Keratinocyte (primary cell): ENCODE measurements around the gene GP1BB. TPM values are rescaled to one million over a fixed set of nuclear protein-coding genes. Genes with fewer than 3 reads are reported as not detected.

Experiments used
- DNase-seq: peaks from one replicate; pipeline ENCODE4 v3.0.0-alpha.2; 2011; ENCODE audit warnings: low read depth, missing footprints, low spot score
- FAIRE-seq: peaks from 2 replicates; lab custom pipeline; 2011; peaks lifted over from hg19 to GRCh38; lab: Jason Lieb, UNC
- H2AFZ ChIP-seq: 2 replicates; pipeline ENCODE4 v1.6.0; 2012; ENCODE audit warnings: low read length, control low read depth, inconsistent platforms; ENCODE audit not compliant: control insufficient read depth
- H3K27ac ChIP-seq: 2 replicates; pipeline ENCODE4 v1.5.1; 2011; ENCODE audit warnings: low read length; ENCODE audit not compliant: control insufficient read depth, insufficient read depth
- H3K27me3 ChIP-seq: 3 replicates; pipeline ENCODE4 v1.6.0; 2011; ENCODE audit warnings: low read length; ENCODE audit not compliant: control insufficient read depth, insufficient read depth; ENCODE audit errors: extremely low read depth
- H3K36me3 ChIP-seq, 2 experiments: 2 replicates in 1 of 2; 3 replicates in 1 of 2; pipeline ENCODE4 v1.5.1; 2011; ENCODE audit warnings: low read length in 2 of 2, mild to moderate bottlenecking in 1 of 2; ENCODE audit not compliant: control insufficient read depth in 2 of 2, insufficient read depth in 2 of 2; ENCODE audit errors: extremely low read depth in 1 of 2
- H3K4me1 ChIP-seq: 3 replicates; pipeline ENCODE4 v1.5.1; 2011; ENCODE audit warnings: low read length; ENCODE audit not compliant: control insufficient read depth, insufficient read depth; ENCODE audit errors: extremely low read depth
- H3K4me2 ChIP-seq: 3 replicates; pipeline ENCODE4 v1.6.0; 2011; ENCODE audit warnings: low read depth, low read length; ENCODE audit not compliant: control insufficient read depth, insufficient read depth; ENCODE audit errors: extremely low read depth
- H3K4me3 ChIP-seq, 3 experiments: fragments of 200-600 bp in 1 of 3; sonication (generic) in 1 of 3; 2 replicates in 2 of 3; 3 replicates in 1 of 3; pipeline ENCODE4 v1.5.1; 2011 to 2016; ENCODE audit warnings: low read length in 3 of 3, mild to moderate bottlenecking in 3 of 3, control low read depth in 2 of 3, inconsistent platforms in 1 of 3, low read depth in 1 of 3, mixed read lengths in 1 of 3, mixed run types in 1 of 3, moderate library complexity in 1 of 3; ENCODE audit not compliant: control insufficient read depth in 2 of 3, insufficient read depth in 2 of 3; ENCODE audit errors: extremely low read depth in 1 of 3
- H3K79me2 ChIP-seq: 2 replicates; pipeline ENCODE4 v1.6.0; 2012; ENCODE audit warnings: low read length; ENCODE audit not compliant: control insufficient read depth, insufficient read depth
- H3K9ac ChIP-seq: 3 replicates; pipeline ENCODE4 v1.6.0; 2011; ENCODE audit warnings: low read length; ENCODE audit not compliant: control insufficient read depth, insufficient read depth; ENCODE audit errors: extremely low read depth
- H3K9me1 ChIP-seq: 3 replicates; pipeline ENCODE4 v1.6.0; 2011; ENCODE audit warnings: low read length; ENCODE audit not compliant: control insufficient read depth, insufficient read depth; ENCODE audit errors: extremely low read depth
- H3K9me3 ChIP-seq: 2 replicates; pipeline ENCODE4 v1.5.1; 2012; ENCODE audit warnings: low read depth, low read length; ENCODE audit not compliant: control insufficient read depth
- H4K20me1 ChIP-seq: 3 replicates; pipeline ENCODE4 v1.6.0; 2011; ENCODE audit warnings: low read length; ENCODE audit not compliant: control insufficient read depth, insufficient read depth; ENCODE audit errors: extremely low read depth
- EZH2 ChIP-seq: IDR thresholded peaks from one replicate; pipeline ENCODE4 v1.6.1; 2012; ENCODE audit warnings: inconsistent platforms, mild to moderate bottlenecking, low read length, moderate library complexity
- dilution Hi-C: fragments of 300-500 bp; cut with MboI; formaldehyde crosslinking; loops from one replicate; pipeline ENCODE4 v1.7.0; 2020; ENCODE audit warnings: low sequenced_read_pairs; ENCODE audit not compliant: extremely low pct_ligation_motif_present
- polyA plus RNA-seq, 5 experiments: library from polyadenylated mRNA; depleted of rRNA in 3 of 5; stranded (reverse) in 3 of 5; stranded (forward) in 1 of 5; unstranded in 1 of 5; fragments of >200 nt; gene quantifications; 1 replicate in 1 of 5; 2 replicates in 3 of 5; 3 replicates in 1 of 5; pipeline versions ENCODE4 v1.2.1 to v1.2.3, GENCODE V29; 2011 to 2012; ENCODE audit warnings: missing spikeins in 2 of 5, low read depth in 1 of 5, low replicate concordance in 1 of 5
- TF ChIP-seq, protein P1 (sequence below), 3 experiments: IDR thresholded peaks in 1 of 3; conservative IDR thresholded peaks in 1 of 3; optimal IDR thresholded peaks in 1 of 3; 2 replicates in 2 of 3; 3 replicates in 1 of 3; pipeline versions ENCODE3 to v1.5.1; 2011; ENCODE audit warnings: low read length in 3 of 3, mild to moderate bottlenecking in 3 of 3, moderate library complexity in 2 of 3, control low read depth in 1 of 3, inconsistent platforms in 1 of 3; ENCODE audit not compliant: insufficient read depth in 2 of 3; ENCODE audit errors: extremely low read depth in 1 of 3

Gene GP1BB
- polyA plus RNA-seq, 1 donor (not counting 4 experiments of a cell fraction or from before 2014, with no cell fraction given) = 0.05 TPM

GRCh38 chr22:19766240-19766510, 42.8 kb downstream of the GP1BB start:
- Histone ChIP-seq H3K36me3 (no peaks in the 10 kb centered on the region), H3K9me1 (no peaks in the 10 kb centered on the region), H3K4me2 (peak overlapping the region; percentile 16), H3K27me3 (peaks cover 3% of the 10 kb centered on the region), H3K27ac (peak overlapping the region; percentile 8), H3K9ac (peak overlapping the region; percentile 63), H3K79me2 (peaks cover 5% of the 10 kb centered on the region), H3K4me1 (peaks cover 5% of the 10 kb centered on the region), H3K4me3 (peak overlapping the region; percentile 52 to 73 (median 59)), H3K9me3 (no peaks in the 10 kb centered on the region), H2AFZ (no peak overlapping the region), H4K20me1 (no peaks in the 10 kb centered on the region)
- dilution Hi-C loops = no loop called here
- TF ChIP-seq, protein P1, sequence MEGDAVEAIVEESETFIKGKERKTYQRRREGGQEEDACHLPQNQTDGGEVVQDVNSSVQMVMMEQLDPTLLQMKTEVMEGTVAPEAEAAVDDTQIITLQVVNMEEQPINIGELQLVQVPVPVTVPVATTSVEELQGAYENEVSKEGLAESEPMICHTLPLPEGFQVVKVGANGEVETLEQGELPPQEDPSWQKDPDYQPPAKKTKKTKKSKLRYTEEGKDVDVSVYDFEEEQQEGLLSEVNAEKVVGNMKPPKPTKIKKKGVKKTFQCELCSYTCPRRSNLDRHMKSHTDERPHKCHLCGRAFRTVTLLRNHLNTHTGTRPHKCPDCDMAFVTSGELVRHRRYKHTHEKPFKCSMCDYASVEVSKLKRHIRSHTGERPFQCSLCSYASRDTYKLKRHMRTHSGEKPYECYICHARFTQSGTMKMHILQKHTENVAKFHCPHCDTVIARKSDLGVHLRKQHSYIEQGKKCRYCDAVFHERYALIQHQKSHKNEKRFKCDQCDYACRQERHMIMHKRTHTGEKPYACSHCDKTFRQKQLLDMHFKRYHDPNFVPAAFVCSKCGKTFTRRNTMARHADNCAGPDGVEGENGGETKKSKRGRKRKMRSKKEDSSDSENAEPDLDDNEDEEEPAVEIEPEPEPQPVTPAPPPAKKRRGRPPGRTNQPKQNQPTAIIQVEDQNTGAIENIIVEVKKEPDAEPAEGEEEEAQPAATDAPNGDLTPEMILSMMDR (optimal IDR thresholded peaks at IDR 0.05 in 1 of 3, IDR thresholded peaks at IDR 0.05 in 1 of 3, conservative IDR thresholded peaks at IDR 0.05 in 1 of 3; ENCODE audit: extremely low read depth in 1 of 3, insufficient read depth in 2 of 3, low read length in 3 of 3) = no peak
- TF ChIP-seq EZH2 = no peak
- no peak for FAIRE-seq
- no peak for DNase-seq

GRCh38 chr22:19766511-19767426, 43.4 kb downstream of the GP1BB start:
- dilution Hi-C loops = no loop called here
- peaks cover 1% of the 10 kb centered on the region for H3K27me3 ChIP-seq
- FAIRE-seq = no peak

More at GRCh38 chr22:19766511-19767426, 43.4 kb downstream of the GP1BB start:
- Histone ChIP-seq H3K4me3 (peak overlapping the region; percentile 52 to 73 (median 59)), H4K20me1 (no peaks in the 10 kb centered on the region), H3K36me3 (no peaks in the 10 kb centered on the region), H3K9me3 (no peaks in the 10 kb centered on the region), H3K9ac (peak overlapping the region; percentile 63), H3K4me1 (peaks cover 5% of the 10 kb centered on the region), H2AFZ (peak overlapping the region; percentile 20), H3K4me2 (peak overlapping the region; percentile 58), H3K27ac (peak overlapping the region; percentile 26), H3K79me2 (peaks cover 5% of the 10 kb centered on the region), H3K9me1 (no peaks in the 10 kb centered on the region)
- no peak for DNase-seq
- TF ChIP-seq EZH2 = no peak
- TF ChIP-seq, protein P1 (optimal IDR thresholded peaks at IDR 0.05 in 1 of 3, IDR thresholded peaks at IDR 0.05 in 1 of 3, conservative IDR thresholded peaks at IDR 0.05 in 1 of 3; ENCODE audit: extremely low read depth in 1 of 3, insufficient read depth in 2 of 3, low read length in 3 of 3) = peak; percentile 50 to 69 (median 59)
